Limb (tissue), 2 donors: ENCODE results near the gene ADIRF.
"Not testable (repeated sequence)": the region's sequence is repeated elsewhere in the genome, so short reads cannot be mapped to it uniquely, and the experiment has no call there.

Experiments
- DNase-seq, 2 donors: peaks; one replicate each; pipeline ENCODE4 v3.0.0-alpha.2; 2016; ENCODE audit errors: extremely low spot score in 2 of 2

Gene ADIRF

GRCh38 chr10:86945361-86946212 is 22.7 kb upstream of the ADIRF start:
- no peak for DNase-seq

DNA sequence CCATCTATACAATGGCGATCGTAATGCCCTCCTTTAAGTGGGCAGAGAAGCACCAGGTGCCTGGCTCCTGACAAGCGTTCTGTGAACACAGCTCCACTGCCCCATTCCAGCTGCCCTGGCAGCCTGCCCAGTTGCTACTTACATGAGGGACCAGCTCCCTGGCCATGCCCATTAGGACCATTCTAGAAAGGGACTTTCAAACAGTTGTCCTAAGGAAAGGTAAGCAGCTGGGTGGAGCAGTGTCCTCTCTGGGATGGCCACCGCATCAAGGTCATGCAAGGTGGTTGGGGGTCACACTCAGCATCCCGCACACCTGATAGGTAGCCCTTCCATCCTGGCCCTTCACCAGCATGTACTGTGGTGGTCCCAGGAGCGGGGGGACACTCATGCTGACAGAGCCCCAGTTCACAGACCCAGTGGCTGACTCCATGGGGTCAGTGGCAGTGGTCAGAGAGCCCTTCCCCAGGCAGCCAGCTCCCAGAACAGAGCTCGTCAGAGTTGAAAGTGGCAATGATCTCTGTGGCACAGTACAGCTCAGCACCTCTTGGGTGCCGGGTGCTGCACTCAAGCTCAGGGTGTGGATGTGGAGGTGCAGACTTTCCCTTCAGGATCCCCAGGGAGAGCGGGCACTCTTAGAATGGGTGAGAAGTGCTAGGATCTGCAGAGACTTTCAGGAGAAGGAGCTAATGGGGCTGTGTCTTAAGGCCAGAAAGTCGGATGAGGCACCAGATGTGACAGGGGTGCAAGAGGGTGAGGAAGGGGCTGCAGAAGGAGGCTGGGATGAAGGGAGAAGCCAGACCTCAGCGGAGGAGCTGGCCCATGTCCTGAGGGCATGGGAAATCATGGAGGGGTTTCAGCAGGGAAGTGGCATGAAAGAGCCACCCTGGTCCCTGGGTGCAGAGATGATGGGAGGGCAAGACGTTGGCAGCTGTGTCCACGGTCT is 21.8 kb upstream of the ADIRF start:
- DNase-seq: no peak

DNA sequence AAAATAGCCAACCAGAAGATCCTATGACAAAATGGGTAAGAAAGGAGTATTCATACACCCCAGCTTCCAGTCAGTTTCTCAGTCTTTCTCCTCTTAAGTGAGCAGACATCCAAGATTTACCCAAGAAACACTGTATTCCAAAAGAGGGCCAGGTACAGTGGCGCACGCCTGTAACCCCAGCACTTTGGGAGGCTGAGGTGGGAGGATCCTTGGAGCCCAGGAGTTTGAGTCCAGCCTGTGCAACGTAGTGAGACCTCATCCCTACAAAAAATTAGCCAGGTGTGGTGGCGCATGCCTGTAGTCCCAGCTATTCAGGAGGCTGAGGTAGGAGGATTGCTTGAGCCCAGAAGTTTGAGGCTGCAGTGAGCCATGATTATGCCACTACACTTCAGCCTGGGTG is 20.5 kb upstream of the ADIRF start:
- not testable (repeated sequence) for DNase-seq

- no peak for DNase-seq
These were observed 17.9 kb upstream of the ADIRF start for GRCh38 chr10:86950349-86950748.

DNA sequence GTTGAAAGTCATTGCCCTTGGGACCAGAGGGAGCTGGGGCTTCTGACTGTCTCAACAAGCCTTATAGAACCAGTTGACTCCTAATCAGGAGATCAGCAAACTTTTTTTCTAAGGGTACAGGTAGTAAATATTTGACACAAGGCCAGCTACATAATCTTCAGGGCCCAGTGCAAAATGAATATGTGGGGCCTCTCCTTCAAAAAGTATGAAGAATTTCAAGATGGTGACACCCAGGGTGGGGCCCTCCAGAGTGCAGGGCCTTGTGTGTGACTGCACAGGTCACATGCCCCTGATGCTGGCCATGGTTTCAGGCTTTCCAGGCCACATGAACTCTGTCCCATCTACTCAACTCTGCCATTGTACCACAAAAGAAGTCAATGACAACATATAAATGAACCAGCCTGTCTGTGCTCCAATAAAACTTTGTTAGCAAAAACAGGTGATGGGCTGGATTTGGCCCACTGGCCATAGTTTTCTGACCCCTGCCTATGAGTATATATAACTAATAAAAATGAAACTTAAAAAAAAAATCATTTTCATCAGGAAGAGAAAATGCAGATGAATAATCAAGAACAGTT is 17.0 kb upstream of the ADIRF start:
- no peak for DNase-seq

DNA sequence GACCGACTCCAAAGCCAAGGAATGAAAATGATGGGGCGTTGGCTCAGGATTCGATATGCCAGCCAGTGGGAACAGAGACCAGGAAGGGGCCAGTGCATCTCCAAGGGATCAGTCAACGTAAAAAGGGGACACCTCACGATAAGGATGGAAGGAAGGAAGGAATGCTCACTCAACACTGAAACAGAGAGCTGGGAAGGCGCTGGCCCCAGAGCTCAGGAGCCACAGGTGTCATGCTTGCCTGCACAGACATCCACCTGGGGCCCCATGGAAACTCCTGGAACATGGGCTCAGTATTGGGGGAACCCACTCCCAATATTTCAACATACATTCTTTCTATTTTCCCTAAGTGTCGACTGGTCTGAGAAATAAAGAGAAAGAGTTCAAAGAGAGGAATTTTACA is 16.2 kb upstream of the ADIRF start:
- no peak for DNase-seq

DNA sequence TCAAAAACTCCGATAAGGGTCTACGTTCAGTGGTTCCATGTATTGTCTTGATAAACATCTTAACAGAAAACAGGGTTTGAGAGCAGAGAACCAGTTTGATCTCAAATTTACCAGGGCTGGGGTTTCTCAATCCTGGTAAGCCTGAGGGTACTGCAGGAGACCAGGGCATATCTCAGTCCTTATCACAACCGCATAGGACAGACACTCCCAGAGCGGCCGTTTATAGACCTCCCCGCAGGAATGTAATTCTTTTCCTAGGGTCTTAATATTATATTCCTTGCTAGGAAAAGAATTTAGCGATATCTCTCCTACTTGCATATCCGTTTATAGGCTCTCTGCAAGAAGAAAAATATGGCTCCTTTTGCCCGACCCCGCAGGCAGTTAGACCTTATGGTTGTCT is 15.6 kb upstream of the ADIRF start:
- not testable (repeated sequence) for DNase-seq

- peak; percentile 64 to 73 for DNase-seq
These were observed 14.3 kb upstream of the ADIRF start for GRCh38 chr10:86953747-86954680.

GRCh38 chr10:86954681-86955500 is 13.4 kb upstream of the ADIRF start:
- peak in 1 of 2 donors; percentile 36 for DNase-seq

DNA sequence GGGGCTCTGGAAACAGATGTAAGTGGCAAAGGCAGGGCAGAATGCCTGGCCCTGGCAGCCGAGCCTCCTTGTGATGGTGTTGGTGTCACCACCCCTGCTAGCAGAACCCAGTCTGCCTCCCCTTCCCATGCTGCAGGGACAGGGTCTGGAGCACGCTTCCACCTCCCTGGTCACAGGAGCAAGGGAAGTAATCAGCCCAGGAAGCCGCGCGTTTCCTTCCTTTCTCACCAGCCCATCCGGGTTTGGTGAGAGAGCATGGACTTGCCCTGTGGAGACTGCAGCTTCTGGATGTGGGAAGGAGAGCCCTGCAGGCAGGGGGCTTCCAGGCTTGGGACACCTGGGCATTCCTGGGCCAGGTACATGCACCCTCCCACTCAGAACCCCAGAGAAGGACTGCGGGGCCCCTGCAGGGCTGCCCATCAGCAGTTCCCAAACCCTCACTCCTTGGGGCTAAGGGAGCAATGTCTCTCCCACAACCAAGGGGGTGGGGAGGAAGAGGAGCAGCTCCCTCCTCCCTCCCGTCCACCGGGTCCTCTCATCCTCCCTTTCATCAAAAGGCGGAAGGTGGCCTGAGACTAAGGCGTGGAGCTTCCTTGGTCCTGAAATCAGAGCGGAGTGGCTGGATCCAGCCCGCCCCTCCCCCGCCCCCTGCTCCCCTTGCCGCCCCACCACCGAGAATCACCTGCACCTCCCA is 12.6 kb upstream of the ADIRF start:
- peak in 1 of 2 donors; percentile 37 for DNase-seq

GRCh38 chr10:86956195-86956847 is 12.0 kb upstream of the ADIRF start:
- DNase-seq: no peak

DNA sequence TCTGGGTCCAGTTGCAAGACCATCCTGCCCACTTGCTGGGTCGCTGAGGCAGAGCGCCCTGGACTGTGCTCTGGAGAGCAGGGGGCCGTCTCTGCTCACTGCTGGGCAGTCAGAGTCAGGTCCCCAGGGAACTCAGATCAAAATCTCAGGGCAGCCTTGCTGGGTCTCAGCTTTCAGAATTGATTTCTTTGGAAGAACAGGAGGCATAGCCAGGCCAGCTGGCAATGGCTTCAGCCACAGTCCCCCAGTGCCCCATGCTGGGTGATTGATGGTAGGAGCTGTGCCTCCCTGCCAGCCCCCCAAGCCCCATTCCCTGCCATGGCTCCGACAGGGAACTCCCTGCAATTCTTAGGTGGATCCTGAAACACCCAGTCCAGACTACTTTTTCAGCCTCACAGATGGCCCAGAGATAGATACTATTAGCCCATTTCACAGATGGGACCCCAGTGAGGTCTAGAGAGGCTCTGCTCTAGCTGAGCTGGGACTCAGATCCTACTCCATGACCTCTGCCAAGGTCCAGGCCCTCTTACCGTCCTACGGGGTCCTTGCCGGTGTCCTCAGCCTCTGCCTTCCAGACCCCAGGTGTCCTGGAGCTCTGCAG is 11.3 kb upstream of the ADIRF start:
- DNase-seq: peak in 1 of 2 donors; percentile 36

- DNase-seq: peak in 1 of 2 donors; percentile 25
These were observed 10.7 kb upstream of the ADIRF start, which contains the start of gene MMRN2 for GRCh38 chr10:86957471-86958115. Gene MMRN2 (minus strand): TSS chr10:86957615. CDS start chr10:86957541, 74 bp downstream.

- peak in 1 of 2 donors; percentile 81 for DNase-seq
These were observed 10.0 kb upstream of the ADIRF start, which contains the start of gene SNCG for GRCh38 chr10:86958116-86958900. Gene SNCG (plus strand): TSS chr10:86958599. CDS start chr10:86958698, 99 bp downstream.

DNA sequence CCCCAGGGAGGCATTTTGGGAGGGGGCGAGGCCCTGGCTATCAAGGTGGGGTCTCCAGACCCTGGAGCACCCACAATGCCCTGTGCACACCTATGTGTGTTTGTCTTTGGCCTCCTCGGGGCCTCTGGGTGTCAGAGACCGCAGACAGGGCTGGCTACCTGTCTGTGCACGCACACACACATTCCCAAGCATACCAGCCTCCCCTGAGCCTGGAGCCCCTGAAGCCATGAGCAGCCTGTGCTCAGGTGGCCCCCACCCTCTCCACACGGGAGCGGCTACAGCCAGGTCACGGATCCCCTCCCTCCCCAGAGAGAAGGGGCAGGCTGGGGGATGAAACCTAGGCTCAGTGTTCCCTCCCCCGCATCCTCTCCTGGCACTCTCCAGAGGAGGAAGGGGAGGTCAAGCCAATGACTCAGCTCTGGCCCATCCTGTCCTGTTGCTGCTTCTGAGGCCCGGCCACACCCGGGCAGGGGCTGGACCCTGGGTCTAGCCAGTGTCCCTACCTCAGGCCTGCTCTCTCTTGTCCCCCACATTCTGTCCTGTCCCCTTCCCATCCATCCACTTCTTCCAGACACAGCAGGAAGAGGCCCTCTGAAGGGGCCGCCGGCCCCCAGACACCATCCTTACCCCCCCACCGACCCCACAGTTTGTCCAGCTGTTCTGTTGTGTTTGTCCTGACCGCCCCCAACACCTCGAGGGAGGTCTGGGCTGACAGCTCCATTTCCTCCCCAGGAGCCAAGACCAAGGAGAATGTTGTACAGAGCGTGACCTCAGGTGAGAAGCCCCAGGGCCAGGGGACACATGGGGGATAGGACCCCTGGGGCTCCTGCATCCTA is 9.2 kb upstream of the ADIRF start:
- DNase-seq: peak in 1 of 2 donors; percentile 40

DNA sequence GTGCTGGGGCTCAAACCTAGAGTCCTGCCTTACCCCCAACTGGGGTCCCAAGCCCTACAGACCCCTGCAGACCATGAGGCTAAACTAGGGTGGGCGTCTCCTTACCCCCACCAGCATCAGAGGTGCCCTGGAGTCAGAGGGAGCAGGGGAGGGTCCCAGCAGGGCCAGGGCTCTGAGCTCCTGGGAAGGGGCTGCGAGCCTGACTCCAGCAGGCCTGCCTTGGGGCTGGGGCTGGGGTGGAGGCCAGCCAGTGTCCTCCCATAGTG is 8.6 kb upstream of the ADIRF start:
- DNase-seq: no peak
